GM18520 (cell line): ENCODE data around the gene DSC1.

ENCODE experiments used
- ATAC-seq: cut with Tn5 transposase; IDR thresholded peaks from one replicate; pipeline ENCODE4 v1.9.1; 2021; ENCODE audit not compliant: unreplicated experiment

The DSC1 gene

DNA sequence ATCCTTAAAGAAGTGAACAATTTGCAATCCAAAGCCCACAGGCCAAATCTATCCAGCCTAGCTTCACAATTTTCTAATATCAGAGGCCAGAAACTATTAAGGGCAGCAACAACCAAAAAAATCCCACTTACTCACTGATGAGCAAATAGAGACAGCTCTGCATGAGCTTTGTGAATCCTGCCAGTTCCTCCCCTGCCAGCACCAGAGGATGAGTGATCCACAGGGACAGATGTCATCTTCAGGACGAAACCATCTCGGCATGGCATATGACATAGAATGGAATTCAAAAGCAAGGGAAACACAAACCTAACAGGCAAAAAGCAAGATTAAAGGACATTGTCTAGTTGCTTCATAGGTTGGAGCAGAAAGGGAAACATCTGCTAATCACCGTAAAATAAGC, 58.2 kb downstream of the DSC1 start:
- no peak for ATAC-seq

DNA sequence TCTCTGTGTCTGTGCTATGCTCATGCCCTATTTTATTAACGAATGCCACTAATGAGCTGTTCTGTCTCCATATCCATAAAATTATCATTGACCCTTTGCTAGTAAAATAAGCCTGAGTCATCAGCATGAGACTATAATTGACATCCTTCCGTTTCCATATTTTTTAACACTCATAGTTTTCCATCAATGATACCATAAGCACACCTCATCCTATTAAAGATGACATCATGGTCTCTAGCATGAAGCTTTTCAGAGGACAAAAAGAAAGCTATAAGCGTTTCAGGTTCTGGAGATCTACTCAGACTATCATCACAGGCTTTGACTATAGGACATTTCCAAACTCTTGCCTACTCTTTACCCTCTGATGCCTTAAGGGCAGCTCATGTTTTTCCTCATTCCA, 59.2 kb downstream of the DSC1 start:
- no peak for ATAC-seq

DNA sequence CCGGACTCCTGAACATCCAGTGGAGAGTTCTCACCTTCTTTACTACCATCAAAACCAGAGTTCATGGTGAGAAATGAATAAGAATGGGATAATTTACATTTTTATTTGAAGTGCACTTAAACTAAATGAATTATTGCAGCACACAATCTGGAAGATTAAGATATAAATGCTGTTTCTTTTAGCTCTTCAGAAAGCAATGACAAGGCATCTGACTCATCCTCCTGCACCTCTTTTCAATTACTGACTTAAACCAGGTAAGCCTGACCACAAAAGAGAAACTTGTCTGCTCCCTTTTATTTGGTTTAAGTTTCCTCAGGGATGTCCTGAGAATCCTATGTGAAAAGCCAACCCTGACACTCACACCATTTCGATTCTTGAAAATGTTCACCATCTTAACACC, 59.7 kb downstream of the DSC1 start:
- no peak for ATAC-seq

DNA sequence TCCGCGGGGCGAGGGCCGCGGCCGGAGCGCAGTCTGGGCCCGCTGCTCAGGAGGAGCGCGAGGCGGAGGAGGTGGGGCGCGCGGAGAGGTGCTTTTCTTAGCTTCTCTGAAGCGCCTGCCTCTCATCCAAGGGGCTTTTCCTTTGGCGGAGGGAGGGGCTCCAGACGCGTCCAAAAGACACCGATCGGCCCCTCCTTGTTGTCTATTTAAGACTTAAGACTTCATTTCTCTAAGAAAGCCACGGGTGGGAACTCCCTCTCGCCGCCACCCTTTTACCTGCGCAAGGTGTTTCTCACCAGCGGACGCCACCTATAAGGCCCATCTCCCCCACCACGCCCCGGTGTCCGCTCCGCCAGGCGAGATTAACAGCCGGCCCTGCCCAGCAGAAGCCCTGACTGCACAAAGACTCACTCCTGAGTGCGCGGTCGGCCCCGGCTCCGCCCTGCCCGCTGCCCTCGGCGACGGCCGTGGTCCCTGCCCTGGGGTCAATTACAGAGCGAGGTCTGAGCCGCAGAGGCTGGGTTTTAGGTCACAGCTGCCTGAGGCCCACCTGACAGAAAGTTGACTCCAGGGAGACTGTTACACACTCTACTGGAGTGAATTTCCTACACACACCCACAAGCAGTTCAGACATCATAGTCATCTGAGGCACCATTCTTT, 60.5 kb downstream of the DSC1 start, which contains the start of gene DSC2:
Gene DSC2 (minus strand): TSS at position 397 of the 660 bp plus-strand sequence. CDS start 450 bp downstream, outside the sequence.
- ATAC-seq = no peak

DNA sequence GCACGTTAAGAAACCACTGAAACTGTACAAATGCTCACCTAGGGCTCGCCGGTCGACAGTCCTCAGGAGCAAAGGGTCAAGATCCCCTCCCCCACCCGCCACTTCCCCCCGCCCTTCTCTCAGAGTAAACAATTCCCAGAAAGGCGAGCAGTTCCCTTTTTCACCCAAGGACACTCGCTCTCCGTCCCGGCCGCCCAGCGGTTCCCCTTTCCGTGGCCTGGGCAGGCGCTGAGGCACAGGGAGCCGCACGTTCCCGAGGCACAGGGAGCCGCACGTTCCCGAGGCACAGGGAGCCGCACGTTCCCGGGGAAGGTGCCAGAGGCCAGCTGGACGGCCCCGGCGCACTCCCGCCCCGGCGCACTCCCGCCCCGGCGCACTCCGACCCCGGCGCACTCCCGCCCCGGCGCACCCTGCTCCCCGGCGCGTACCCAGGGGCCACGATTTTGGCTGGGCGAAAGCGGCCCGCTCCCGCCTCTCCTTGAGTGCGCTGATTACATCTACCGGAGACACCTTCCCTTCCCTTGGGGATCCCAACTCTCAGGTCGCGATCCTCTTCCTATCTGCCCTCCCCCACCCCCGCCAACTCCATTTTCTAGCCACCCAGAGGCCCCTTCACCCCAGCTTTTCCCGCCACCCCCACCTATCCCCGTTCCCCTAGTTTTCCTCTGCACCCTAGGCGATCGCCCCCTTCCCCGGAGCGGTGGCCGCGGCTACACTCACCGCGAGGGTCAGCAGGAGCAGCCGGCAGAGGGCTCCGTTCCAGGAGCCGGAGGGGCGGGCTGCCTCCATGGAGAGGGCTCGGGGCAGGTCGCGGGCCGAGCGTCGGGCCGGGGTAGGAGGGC, 61.3 kb downstream of the DSC1 start:
- ATAC-seq = no peak

DNA sequence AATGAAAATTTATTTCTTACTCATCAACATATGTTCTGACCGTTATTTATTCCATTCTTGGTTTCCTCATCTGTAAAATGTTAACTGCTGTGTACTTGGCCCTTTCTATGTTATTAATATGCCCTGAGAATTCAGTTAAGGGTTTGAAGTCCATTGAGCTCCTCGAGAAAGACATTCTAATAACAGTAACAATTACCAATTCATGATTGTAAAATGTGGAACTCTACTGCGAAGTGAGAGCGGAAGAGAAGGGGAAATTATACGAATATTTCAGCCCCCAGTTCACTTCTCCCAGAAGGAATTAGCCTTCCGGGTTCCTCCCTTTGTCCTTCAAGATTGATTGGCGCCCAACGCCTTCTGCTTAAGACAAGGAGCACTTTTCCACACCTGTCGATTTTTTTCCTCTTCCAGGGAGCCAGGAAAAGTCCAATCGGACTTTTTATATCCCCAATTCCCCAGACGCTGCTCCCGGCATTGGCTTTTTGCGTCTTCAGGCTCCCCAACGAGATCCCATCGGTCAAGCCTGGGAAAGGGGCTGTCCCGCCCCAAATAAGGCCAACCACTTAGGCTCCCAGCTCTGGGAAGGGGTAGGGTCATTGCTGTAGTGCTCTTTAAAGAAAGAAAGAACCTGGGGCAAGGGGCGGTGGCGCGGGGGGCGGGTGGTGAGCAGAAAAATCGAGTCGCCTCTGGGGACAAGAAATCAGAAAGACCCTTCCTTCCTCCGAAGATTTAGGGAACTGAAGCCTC, 62.0 kb downstream of the DSC1 start:
- ATAC-seq = no peak

DNA sequence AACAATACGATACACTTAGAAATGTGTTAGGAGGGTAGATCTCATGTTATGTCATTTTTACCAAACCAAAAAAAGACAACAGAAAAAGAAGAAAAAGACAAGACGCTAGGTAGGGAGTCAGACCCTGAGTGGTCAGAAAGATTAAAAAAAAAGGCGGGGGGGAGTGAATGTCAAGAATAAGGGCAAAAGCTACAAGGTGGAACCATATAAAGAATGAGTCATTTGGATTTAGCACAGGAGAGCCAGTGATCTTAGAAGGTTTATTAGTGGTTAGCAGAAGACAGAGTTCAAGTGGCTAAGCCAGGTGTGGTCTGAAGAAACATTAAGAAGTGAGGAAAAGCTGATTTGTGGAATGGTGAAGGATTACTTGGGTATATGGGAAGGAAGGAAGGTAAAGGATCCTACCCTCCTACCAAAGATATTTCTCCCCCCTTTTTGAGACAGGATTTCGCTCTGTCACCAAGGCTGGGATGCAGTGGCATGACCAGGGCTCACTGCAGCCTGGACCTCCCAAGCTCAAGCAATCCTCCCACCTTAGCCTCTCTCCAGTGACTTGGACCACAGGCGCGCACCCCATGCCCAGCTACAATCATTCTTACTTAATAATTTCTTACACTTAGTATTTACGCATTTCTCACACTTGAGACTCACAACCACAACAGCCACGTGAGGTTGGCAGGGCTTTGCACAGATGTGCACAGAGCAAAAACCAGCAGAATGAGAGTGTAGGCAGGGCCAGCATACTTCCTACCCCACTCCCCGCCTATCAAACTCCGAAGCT, 63.0 kb downstream of the DSC1 start:
- no peak for ATAC-seq

DNA sequence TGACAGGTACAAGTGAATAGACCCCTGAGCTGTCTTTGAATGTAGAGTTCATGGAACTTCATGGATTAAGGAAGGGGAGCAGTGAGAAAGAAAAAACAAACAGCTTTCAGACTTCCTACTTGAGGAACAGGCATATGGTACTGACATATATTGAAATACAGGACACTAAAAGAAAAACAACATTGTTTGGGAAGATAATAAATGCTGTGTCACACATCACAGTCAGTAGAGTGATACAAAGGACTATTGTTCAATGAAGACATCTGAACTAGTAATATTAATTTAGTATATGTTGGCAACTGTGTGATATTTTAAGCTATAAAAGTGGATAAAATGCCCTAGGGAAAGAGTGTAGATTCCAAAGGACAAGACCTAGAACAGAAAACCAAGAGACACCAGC, 63.8 kb downstream of the DSC1 start:
- ATAC-seq = no peak

DNA sequence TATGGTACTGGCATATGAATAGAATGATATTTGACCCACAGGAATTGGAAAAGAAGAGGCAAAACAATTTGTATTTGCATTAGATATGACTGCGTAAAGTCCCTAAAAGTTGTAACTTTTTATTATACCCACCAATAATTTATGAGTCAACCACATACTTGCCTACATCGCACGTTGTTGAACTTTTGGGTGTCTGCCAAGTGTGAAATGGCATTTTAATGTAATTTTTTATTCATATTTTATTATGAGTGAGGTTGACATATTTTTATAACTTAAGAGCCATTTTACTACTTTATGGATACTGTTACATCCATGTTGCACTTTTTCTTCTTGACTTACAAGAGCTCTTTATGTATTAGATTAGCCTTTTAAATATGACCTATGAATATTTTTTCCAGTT, 65.0 kb downstream of the DSC1 start:
- no peak for ATAC-seq

DNA sequence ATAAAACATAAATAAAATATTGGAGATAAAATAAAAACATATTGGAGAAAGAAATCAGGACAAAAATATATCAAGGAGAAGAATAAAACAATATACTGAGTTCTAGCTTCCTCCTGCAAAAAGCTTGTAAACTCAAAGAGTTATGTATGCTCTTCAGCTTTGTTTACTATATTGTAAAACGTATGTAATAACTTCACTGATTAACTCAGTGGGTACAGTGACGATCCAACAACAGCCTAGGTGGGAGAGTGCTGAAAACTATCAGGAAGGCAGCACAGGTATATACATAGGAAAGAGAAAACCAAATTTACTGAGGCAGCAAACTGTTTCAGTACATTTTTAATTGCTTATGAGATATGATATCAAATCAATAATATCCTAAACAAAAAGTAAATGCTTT, 68.8 kb downstream of the DSC1 start:
- ATAC-seq = no peak

DNA sequence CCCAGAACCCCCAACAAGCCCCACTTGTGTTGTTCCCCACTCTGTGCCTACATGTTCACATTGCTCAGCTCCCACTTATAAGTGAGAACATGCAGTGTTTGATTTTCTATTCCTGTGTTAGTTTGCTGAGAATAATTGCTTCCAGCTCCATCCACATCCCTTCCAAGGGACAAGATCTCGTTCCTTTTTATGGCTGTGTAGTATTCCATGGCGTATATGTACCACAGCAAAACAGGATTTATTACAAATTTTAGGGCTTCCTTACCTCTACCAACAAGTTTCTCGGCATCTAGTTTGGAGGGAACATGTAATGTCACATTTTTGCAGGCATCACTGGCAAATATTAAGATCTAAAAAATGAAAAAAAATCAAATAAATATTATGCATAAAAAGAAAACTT, 69.4 kb downstream of the DSC1 start:
- ATAC-seq = no peak

DNA sequence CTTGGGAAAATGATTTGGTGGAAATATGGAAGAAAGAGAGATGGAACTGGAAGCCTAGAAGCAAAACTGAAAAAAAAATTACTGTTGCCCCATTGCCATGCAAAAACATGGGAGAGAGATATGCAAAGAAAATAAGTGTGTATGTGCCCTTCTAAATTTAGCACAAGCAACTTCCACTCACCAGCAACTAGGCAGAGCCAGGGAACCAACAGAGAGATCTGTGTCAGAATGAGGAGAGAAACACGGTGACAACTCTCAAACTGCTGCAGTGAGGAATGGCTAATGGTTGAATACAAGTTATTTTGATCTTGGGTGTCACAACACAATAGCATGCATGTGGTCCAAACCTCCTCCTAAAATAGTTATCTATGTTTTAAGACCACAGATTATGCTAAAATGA, 71.3 kb downstream of the DSC1 start:
- ATAC-seq = no peak

DNA sequence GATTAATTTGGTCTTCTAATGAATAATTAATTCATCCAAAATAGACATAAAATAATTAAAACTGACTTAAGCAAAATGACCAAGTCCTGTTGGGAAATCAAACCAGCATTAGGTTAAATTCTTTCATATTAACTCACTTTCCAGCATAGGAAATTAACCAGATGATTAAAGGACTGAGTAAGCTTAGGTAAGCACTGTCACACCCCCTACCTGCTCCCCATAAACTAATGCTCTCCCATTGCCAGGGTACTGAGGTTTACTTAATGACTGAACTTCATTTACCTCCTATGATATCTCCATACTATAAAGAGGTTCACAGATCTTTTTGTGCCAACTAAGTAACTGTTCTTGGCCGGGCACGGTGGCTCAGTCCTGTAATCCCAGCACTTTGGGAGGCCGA, 74.1 kb downstream of the DSC1 start:
- ATAC-seq = no peak

DNA sequence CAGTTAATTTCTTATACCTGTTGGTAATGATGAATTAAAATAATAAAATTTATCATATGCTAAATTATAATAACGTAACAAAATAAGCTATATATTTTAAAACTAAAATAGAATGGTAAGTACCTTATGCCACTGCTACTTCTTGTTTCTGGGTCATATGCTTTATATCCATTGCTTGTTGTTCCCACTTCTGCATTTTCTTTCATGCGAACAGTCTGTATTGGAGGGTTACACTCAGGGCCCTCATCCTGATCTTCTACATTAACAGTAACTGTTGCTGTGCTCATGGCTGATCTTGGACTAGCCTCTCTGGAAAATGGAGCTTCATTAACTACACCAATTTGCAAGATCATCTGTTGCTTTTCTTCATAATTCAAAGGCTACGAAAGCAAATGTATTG, 82.7 kb downstream of the DSC1 start:
- no peak for ATAC-seq
